Loucy (cell line): ENCODE results near the gene TLL1.

Experiments used
- H2AFZ ChIP-seq: fragments of 200-600 bp; sonication (generic); 2 replicates; pipeline ENCODE4 v1.6.0; 2016; ENCODE audit warnings: antibody characterized with exemption, mild to moderate bottlenecking, low read length, moderate library complexity
- H3F3A ChIP-seq: fragments of 200-600 bp; 2 replicates; pipeline ENCODE4 v1.6.0; 2016; ENCODE audit warnings: antibody characterized with exemption, low read depth, mild to moderate bottlenecking
- H3K27me3 ChIP-seq: fragments of 200-600 bp; sonication (generic); 2 replicates; pipeline ENCODE4 v1.6.1; 2014; ENCODE audit warnings: low read length, mild to moderate bottlenecking; ENCODE audit not compliant: insufficient read depth, poor library complexity, severe bottlenecking
- H3K36me3 ChIP-seq: fragments of 200-600 bp; sonication (generic); 2 replicates; pipeline ENCODE4 v1.6.1; 2016; ENCODE audit warnings: low read length; ENCODE audit not compliant: insufficient read depth
- H3K4me1 ChIP-seq: fragments of 200-600 bp; sonication (generic); 2 replicates; pipeline ENCODE4 v1.5.1; 2014; ENCODE audit warnings: low read length, mild to moderate bottlenecking; ENCODE audit not compliant: insufficient read depth, poor library complexity, severe bottlenecking
- H3K4me2 ChIP-seq: fragments of 200-600 bp; sonication (generic); 2 replicates; pipeline ENCODE4 v1.6.0; 2014; ENCODE audit warnings: antibody characterized with exemption, low read length, low read depth, mild to moderate bottlenecking; ENCODE audit not compliant: poor library complexity, severe bottlenecking
- H3K4me3 ChIP-seq: fragments of 200-600 bp; sonication (generic); 2 replicates; pipeline ENCODE4 v1.5.1; 2014; ENCODE audit warnings: low read length, mild to moderate bottlenecking, mixed read lengths; ENCODE audit not compliant: poor library complexity, severe bottlenecking
- H3K79me2 ChIP-seq: fragments of 200-600 bp; sonication (generic); 2 replicates; pipeline ENCODE4 v1.6.1; 2014; ENCODE audit warnings: low read length; ENCODE audit not compliant: insufficient read depth
- H3K9ac ChIP-seq: fragments of 200-600 bp; sonication (generic); 2 replicates; pipeline ENCODE4 v1.6.0; 2014; ENCODE audit warnings: mild to moderate bottlenecking, low read depth, low read length, moderate library complexity; ENCODE audit not compliant: poor library complexity, severe bottlenecking
- H3K9me2 ChIP-seq: fragments of 200-600 bp; sonication (generic); replicated peaks from 2 replicates; pipeline ENCODE4 v1.6.1; 2016; ENCODE audit warnings: low read depth, low read length, mixed read lengths
- H3K9me3 ChIP-seq: fragments of 200-600 bp; sonication (generic); 2 replicates; pipeline ENCODE4 v1.6.1; 2014; ENCODE audit warnings: mild to moderate bottlenecking, antibody characterized with exemption, low read length, low read depth; ENCODE audit not compliant: insufficient read depth
- H4K20me1 ChIP-seq: fragments of 200-600 bp; sonication (generic); 2 replicates; pipeline ENCODE4 v1.6.0; 2014; ENCODE audit warnings: antibody characterized with exemption, low read length, mild to moderate bottlenecking; ENCODE audit not compliant: insufficient read depth, poor library complexity, severe bottlenecking
- EZH2phosphoT487 ChIP-seq: fragments of 200-600 bp; IDR thresholded peaks from 2 replicates; pipeline ENCODE4 v1.6.1; 2018; ENCODE audit warnings: antibody characterized with exemption, mild to moderate bottlenecking, moderate library complexity, borderline replicate concordance
- TF ChIP-seq, protein P1 (sequence below): fragments of 200-600 bp; sonication (generic); conservative IDR thresholded peaks from 2 replicates; pipeline ENCODE4 v1.5.1; 2014; ENCODE audit warnings: mild to moderate bottlenecking, antibody characterized with exemption, low read length

The TLL1 gene

DNA sequence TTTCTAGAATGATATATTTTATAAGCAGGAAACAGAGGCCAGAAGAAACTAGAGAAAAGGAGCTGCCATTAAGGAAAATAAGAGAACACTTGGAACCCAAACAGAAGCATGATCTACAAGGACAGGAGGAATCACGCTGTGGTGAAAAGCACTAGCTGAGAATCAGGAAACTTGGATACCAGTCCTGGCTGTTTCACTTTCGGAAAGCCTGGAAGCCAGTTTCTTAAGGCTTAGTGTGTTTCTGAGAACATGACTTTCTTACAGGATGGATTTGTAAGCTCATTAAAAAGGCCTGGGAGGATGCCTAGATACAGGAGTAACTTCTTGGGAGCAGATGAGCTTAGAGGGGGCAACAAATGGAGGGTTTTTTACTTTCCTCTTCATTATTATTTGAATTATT lies 36.9 kb downstream of the TLL1 start:
- TF ChIP-seq, protein P1, sequence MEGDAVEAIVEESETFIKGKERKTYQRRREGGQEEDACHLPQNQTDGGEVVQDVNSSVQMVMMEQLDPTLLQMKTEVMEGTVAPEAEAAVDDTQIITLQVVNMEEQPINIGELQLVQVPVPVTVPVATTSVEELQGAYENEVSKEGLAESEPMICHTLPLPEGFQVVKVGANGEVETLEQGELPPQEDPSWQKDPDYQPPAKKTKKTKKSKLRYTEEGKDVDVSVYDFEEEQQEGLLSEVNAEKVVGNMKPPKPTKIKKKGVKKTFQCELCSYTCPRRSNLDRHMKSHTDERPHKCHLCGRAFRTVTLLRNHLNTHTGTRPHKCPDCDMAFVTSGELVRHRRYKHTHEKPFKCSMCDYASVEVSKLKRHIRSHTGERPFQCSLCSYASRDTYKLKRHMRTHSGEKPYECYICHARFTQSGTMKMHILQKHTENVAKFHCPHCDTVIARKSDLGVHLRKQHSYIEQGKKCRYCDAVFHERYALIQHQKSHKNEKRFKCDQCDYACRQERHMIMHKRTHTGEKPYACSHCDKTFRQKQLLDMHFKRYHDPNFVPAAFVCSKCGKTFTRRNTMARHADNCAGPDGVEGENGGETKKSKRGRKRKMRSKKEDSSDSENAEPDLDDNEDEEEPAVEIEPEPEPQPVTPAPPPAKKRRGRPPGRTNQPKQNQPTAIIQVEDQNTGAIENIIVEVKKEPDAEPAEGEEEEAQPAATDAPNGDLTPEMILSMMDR = no peak
- Histone ChIP-seq H3K4me2 (no peak overlapping the region), H3K27me3 (no peaks in the 10 kb centered on the region), H2AFZ (no peak overlapping the region), H3K79me2 (no peaks in the 10 kb centered on the region), H4K20me1 (no peaks in the 10 kb centered on the region), H3K36me3 (no peaks in the 10 kb centered on the region), H3K4me3 (no peak overlapping the region), H3K9me2 (no peaks in the 10 kb centered on the region), H3F3A (no peaks in the 10 kb centered on the region), H3K9ac (no peak overlapping the region), H3K4me1 (peaks cover 2% of the 10 kb centered on the region), H3K9me3 (no peaks in the 10 kb centered on the region)

GRCh38 chr4:165915215-165915614 lies 42.2 kb downstream of the TLL1 start:
- H2AFZ ChIP-seq = no peak overlapping the region
- peaks cover 19% of the 10 kb centered on the region for H3K4me1 ChIP-seq
- no peaks in the 10 kb centered on the region for H3K79me2 ChIP-seq
- no peaks in the 10 kb centered on the region for H3K9me2 ChIP-seq
- H3K9ac ChIP-seq = no peak overlapping the region
- peak overlapping the region; percentile 36 for H3K4me2 ChIP-seq
- H3K27me3 ChIP-seq = no peaks in the 10 kb centered on the region
- H3K36me3 ChIP-seq = no peaks in the 10 kb centered on the region
- no peaks in the 10 kb centered on the region for H4K20me1 ChIP-seq
- no peak overlapping the region for H3K4me3 ChIP-seq
- H3K9me3 ChIP-seq = no peaks in the 10 kb centered on the region
- no peak for TF ChIP-seq EZH2phosphoT487
- TF ChIP-seq, protein P1 = no peak
- H3F3A ChIP-seq = peaks cover 4% of the 10 kb centered on the region; the same call in 1 of the 2 replicates

DNA sequence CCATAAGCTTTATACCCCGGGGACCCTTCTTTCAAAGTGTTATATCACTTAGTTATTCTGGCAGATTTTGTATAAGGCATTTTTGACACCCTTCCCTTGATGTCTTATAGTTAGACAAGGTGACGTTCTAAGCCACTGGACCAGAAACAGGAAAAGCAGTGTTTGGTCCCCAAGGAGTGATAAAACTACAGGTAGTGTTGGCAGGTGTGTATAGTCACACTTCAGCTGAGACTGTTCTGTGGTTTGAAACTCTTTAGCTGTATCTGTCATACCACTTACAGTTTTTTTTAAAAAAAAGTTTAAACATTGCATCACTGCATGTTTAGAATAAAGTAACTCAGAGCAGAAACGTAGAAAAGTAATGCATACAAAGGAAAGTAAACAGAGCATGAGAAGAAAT lies 48.5 kb downstream of the TLL1 start:
- H3K27me3 ChIP-seq = no peaks in the 10 kb centered on the region
- peaks cover 18% of the 10 kb centered on the region for H3K4me1 ChIP-seq
- peaks cover 4% of the 10 kb centered on the region; the same call in 1 of the 2 replicates for H3F3A ChIP-seq
- H3K36me3 ChIP-seq = no peaks in the 10 kb centered on the region
- no peak for TF ChIP-seq EZH2phosphoT487
- TF ChIP-seq, protein P1 = no peak
- no peaks in the 10 kb centered on the region for H3K9me2 ChIP-seq
- no peak overlapping the region for H3K4me3 ChIP-seq
- no peaks in the 10 kb centered on the region for H3K79me2 ChIP-seq
- no peak overlapping the region for H2AFZ ChIP-seq
- H3K9ac ChIP-seq = no peak overlapping the region
- H3K9me3 ChIP-seq = no peaks in the 10 kb centered on the region
- H3K4me2 ChIP-seq = peak overlapping the region; percentile 25
- H4K20me1 ChIP-seq = no peaks in the 10 kb centered on the region
